GM20000 (cell line): ENCODE data around the gene BEST4.
A peak's percentile ranks its signal among the peaks of the same experiment; 100 is the strongest.

Experiments used
- DNase-seq: peaks from one replicate; pipeline ENCODE4 v3.0.0; 2012; ENCODE audit warnings: low spot score
- CTCF ChIP-seq: IDR thresholded peaks from 2 replicates; pipeline ENCODE4 v1.5.1; 2012; ENCODE audit warnings: mild to moderate bottlenecking, control low read depth; ENCODE audit errors: extremely low read depth, missing control alignments

The BEST4 gene

GRCh38 chr1:44788120-44788860, at the start of gene BEST4:
Gene BEST4 (minus strand): TSS chr1:44788170. CDS start chr1:44787705, 465 bp downstream.
- DNase-seq, result no peak
- TF ChIP-seq CTCF, result no peak

GRCh38 chr1:44835738-44836675, 48.0 kb upstream of the BEST4 start:
- peak; percentile 86 for TF ChIP-seq CTCF
- peak; percentile 89 for DNase-seq

GRCh38 chr1:44834328-44834727, 46.4 kb upstream of the BEST4 start:
- no peak for DNase-seq
- no peak for TF ChIP-seq CTCF

GRCh38 chr1:44832056-44832705, 44.2 kb upstream of the BEST4 start:
- no peak for DNase-seq
- TF ChIP-seq CTCF, result no peak

GRCh38 chr1:44831516-44831915, 43.5 kb upstream of the BEST4 start:
- DNase-seq, result no peak
- TF ChIP-seq CTCF, result no peak

- TF ChIP-seq CTCF, result no peak
- no peak for DNase-seq
These were observed 42.9 kb upstream of the BEST4 start for GRCh38 chr1:44830900-44831304.
